Tibial nerve (tissue), 4 donors: ENCODE results near the gene DRICH1. TPM values are rescaled to one million over a fixed set of nuclear protein-coding genes. Genes with fewer than 3 reads are reported as not detected.
"Not testable (repeated sequence)": the region's sequence is repeated elsewhere in the genome, so short reads cannot be mapped to it uniquely, and the experiment has no call there.

ENCODE experiments used
- DNase-seq, 2 donors: peaks; one replicate each; pipeline ENCODE4 v3.0.0-alpha.2; 2019; ENCODE audit warnings: low spot score in 2 of 2
- H3K27ac ChIP-seq, 4 donors: fragments of 200-600 bp; sonication (generic) in 3 of 4; one replicate each; pipeline ENCODE4 v1.5.1; 2017 to 2019; ENCODE audit warnings: mild to moderate bottlenecking in 1 of 4
- H3K27me3 ChIP-seq, 2 donors: fragments of 200-600 bp; sonication (generic) in 1 of 2; one replicate each; pipeline versions ENCODE4 v1.5.1 to v1.6.0; 2017 to 2019
- H3K36me3 ChIP-seq, 3 donors: fragments of 200-600 bp; sonication (generic); one replicate each; pipeline ENCODE4 v1.5.1; 2018 to 2019
- H3K4me1 ChIP-seq, 4 donors: fragments of 200-600 bp; sonication (generic) in 3 of 4; one replicate each; pipeline ENCODE4 v1.5.1; 2017 to 2019
- H3K4me3 ChIP-seq, 4 donors: fragments of 200-600 bp; sonication (generic) in 3 of 4; one replicate each; pipeline ENCODE4 v1.5.1; 2017 to 2019; ENCODE audit warnings: mild to moderate bottlenecking in 1 of 4, moderate library complexity in 1 of 4
- H3K9me3 ChIP-seq, 4 donors: fragments of 200-600 bp; sonication (generic) in 3 of 4; one replicate each; pipeline ENCODE4 v1.5.1; 2017 to 2019
- EP300 ChIP-seq, 2 donors: sonication (generic); formaldehyde crosslinking; IDR thresholded peaks; one replicate each; pipeline ENCODE4 v1.6.1; 2017; ENCODE audit warnings: antibody characterized with exemption in 2 of 2, mild to moderate bottlenecking in 1 of 2
- POLR2A ChIP-seq, 2 donors: fragments of 450-650 bp; IDR thresholded peaks; one replicate each; pipeline ENCODE4 v1.6.1; 2017; ENCODE audit warnings: antibody characterized with exemption in 2 of 2, mild to moderate bottlenecking in 2 of 2, moderate library complexity in 2 of 2
- WGBS, 2 donors: methylation state at CpG; one replicate each; pipeline ENCODE4 v1.1.5; 2018; 5-methylcytosine and 5-hydroxymethylcytosine counted together
- total RNA-seq, 4 donors: library from RNA; depleted of rRNA; stranded (reverse); fragments of >200 nt; gene quantifications; one replicate each; pipeline ENCODE4 v1.1.0, GENCODE V29; 2016
- TF ChIP-seq, protein P1 (sequence below), 5 experiments: fragments of 200-600 bp in 3 of 5; fragments of 450-650 bp in 2 of 5; sonication (generic) in 3 of 5; IDR thresholded peaks; one replicate each; pipeline ENCODE4 v1.5.1; 2016 to 2019; ENCODE audit warnings: antibody characterized with exemption in 5 of 5, mild to moderate bottlenecking in 3 of 5, moderate library complexity in 2 of 5

The DRICH1 gene
- total RNA-seq, 4 donors from 2014 or later = 1.7 TPM; not detected in 3

DNA sequence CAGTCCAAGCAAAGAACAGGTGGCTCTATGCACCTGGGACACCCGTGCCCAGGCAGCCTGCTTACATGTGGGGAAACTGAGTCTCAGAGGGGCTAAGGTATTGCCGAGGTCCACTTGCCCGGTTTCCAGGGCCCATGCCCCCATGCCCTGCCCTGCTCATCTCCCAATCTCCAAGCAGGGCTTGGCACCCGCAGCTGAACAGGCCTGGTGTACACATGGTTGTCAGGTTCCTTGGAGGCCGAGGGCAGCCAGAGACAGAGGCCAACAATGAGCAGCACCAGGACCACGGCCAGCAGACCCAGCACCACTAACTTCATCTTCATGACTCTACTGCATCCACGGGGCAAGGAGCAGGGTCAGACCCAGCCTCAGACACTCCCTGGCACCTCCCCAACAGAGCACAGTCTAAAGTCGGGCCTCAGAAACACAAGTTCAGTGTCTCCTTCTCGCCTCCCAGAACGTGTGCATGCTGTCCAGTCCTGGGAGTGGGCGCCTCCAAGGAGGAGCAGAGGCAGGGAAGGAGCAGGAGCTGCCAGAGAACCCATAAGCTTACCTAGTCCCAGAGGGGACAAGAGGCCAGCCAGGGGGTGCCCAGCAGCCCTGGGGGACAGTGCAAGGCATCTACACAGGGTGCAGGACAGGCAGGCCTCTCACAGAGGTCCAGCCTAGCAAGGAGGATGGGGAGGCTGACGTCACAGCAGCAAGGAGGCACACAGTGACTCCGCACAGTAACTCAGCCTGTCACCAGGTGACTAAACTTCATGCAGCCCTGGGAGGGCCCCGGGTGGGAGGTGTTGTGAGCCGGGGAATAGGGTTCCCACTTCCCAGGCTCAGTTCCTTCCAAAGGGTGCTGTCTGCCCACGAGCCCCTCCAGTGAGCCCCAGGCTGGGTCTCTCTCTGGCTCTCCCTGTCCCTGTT, 38.5 kb upstream of the DRICH1 start:
- TF ChIP-seq POLR2A (IDR thresholded peaks at IDR 0.05) (no peak), EP300 (IDR thresholded peaks at IDR 0.05) (no peak)
- TF ChIP-seq, protein P1, sequence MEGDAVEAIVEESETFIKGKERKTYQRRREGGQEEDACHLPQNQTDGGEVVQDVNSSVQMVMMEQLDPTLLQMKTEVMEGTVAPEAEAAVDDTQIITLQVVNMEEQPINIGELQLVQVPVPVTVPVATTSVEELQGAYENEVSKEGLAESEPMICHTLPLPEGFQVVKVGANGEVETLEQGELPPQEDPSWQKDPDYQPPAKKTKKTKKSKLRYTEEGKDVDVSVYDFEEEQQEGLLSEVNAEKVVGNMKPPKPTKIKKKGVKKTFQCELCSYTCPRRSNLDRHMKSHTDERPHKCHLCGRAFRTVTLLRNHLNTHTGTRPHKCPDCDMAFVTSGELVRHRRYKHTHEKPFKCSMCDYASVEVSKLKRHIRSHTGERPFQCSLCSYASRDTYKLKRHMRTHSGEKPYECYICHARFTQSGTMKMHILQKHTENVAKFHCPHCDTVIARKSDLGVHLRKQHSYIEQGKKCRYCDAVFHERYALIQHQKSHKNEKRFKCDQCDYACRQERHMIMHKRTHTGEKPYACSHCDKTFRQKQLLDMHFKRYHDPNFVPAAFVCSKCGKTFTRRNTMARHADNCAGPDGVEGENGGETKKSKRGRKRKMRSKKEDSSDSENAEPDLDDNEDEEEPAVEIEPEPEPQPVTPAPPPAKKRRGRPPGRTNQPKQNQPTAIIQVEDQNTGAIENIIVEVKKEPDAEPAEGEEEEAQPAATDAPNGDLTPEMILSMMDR (IDR thresholded peaks at IDR 0.05) = no peak
- no peaks in the 10 kb centered on the region for H3K27me3 ChIP-seq
- peaks cover 0 to 34% (median 0%) of the 10 kb centered on the region in 3 donors for H3K36me3 ChIP-seq
- H3K27ac ChIP-seq = no peak overlapping the region
- no peak for DNase-seq
- WGBS, 2 donors = 69 to 73% methylated on average over 12 to 15 of the region's 16 CpGs
- H3K4me1 ChIP-seq = no peaks in the 10 kb centered on the region
- H3K4me3 ChIP-seq = no peak overlapping the region
- H3K9me3 ChIP-seq = no peaks in the 10 kb centered on the region

DNA sequence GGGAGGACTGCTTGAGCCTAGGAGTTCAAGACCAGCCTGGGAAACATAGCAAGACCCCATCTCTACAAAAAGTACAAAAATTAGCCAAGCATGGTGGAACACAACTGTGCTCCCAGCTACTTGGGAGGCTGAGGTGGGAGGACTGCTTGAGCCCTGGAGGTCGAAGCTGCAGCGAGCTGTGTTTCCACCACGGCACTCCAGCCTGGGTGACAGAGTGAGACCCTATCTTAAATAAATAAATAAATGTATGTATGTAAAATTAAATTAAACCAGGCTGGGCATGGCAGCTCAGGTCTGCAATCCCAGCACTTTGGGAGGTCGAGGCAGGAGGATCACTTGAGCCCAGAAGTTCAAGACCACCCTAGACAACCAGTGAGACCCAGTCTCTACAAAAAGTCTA, 28.3 kb upstream of the DRICH1 start:
- not testable (repeated sequence) for H3K4me3 ChIP-seq, H3K9me3 ChIP-seq, DNase-seq, H3K27ac ChIP-seq, H3K4me1 ChIP-seq, H3K27me3 ChIP-seq
- WGBS, 2 donors = 96 to 98% methylated on average over 4 of the region's 4 CpGs
- H3K36me3 ChIP-seq = peaks cover 0 to 76% (median 5%) of the 10 kb centered on the region in 3 donors

DNA sequence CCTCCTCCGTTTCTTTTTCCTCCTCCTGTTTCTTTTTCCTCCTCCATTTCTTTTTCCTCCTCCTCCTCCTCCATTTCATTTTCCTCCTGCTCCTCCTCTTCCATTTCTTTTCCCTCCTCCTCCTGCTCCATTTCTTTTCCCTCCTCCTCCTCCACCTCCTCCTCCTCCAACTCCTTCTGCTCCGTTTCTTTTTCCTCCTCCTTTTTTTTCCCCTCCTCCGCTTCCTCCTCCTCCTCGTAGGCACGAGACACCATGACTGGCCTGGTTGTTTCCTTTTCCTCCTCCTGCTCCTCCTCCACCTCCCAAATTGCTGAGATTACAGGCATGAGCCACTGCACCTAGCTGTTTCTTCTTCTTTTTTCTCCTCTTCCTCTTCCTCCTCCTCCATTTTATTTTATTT, 25.6 kb upstream of the DRICH1 start:
- WGBS, 2 donors = 67 to 73% methylated on average over 5 of the region's 5 CpGs
- no peak for DNase-seq
- Histone ChIP-seq H3K4me1 (no peaks in the 10 kb centered on the region), H3K9me3 (no peaks in the 10 kb centered on the region), H3K4me3 (no peak overlapping the region), H3K36me3 (peaks cover 0 to 85% (median 5%) of the 10 kb centered on the region in 3 donors), H3K27me3 (no peaks in the 10 kb centered on the region), H3K27ac (no peak overlapping the region)
- no peak for TF ChIP-seq EP300 (IDR thresholded peaks at IDR 0.05)
- TF ChIP-seq, protein P1 (IDR thresholded peaks at IDR 0.05) = no peak
- TF ChIP-seq POLR2A (IDR thresholded peaks at IDR 0.05) = no peak

DNA sequence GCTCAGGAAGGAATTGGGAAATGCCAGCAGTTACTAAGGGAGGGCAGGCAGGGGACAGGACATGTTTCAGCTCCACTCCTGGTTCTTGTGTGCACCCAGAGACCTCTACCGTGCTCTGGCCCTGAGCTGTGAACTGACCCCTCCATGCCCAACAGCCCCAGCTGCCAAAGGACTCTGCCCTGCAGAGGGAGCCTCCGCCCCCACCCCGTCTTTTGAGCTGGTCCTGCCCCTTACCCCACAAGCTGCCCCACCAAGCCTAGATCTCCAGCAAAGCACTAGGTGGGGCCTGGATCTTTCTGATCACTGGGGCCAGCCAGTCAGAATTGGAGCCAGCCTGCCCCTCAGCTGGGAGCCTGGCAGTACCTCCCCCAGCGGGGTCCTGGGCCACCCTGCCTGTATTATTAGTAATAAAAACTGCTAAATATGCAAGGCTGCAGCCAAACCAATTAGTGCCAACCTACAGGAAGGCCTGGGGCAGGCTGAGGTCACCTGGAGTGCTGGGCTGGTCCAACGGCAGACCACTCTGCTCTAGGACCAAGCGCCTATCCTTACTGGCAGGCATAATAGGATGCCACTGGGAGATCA, 23.9 kb upstream of the DRICH1 start:
- no peaks in the 10 kb centered on the region for H3K9me3 ChIP-seq
- H3K36me3 ChIP-seq = peaks cover 0 to 89% (median 5%) of the 10 kb centered on the region in 3 donors
- DNase-seq = no peak
- H3K4me1 ChIP-seq = no peaks in the 10 kb centered on the region
- TF ChIP-seq, protein P1 (IDR thresholded peaks at IDR 0.05) = no peak
- TF ChIP-seq EP300 (IDR thresholded peaks at IDR 0.05) = no peak
- TF ChIP-seq POLR2A (IDR thresholded peaks at IDR 0.05) = no peak
- 66 to 85% methylated on average over 4 to 5 of the region's 6 CpGs for WGBS, 2 donors
- no peak overlapping the region for H3K4me3 ChIP-seq
- H3K27me3 ChIP-seq = no peaks in the 10 kb centered on the region
- no peak overlapping the region for H3K27ac ChIP-seq

DNA sequence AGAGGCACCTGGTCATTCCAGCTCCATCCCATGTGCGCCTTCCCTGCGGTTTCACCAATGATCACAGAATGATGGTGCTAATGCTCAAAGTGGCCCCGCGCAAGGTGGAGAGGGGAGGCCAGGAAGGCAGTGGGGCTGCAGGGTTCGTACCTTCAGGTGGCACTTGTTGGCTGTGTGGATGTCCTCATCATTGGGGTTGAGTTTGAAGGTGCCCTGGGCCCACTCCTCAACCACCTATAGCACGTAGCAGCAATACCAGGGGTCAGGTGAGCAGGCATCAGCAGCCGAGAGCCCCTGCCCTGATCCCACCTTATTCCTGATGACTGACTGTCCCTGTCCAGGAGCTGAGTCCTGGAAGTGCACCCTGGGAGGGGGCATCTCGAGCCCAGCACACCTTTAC, 20.6 kb upstream of the DRICH1 start:
- Histone ChIP-seq H3K27me3 (no peaks in the 10 kb centered on the region), H3K27ac (no peak overlapping the region), H3K36me3 (peaks cover 0 to 68% (median 0%) of the 10 kb centered on the region in 3 donors), H3K9me3 (no peaks in the 10 kb centered on the region), H3K4me1 (no peaks in the 10 kb centered on the region), H3K4me3 (no peak overlapping the region)
- TF ChIP-seq POLR2A (IDR thresholded peaks at IDR 0.05) = no peak
- TF ChIP-seq, protein P1 (IDR thresholded peaks at IDR 0.05) = no peak
- TF ChIP-seq EP300 (IDR thresholded peaks at IDR 0.05) = no peak
- 91 to 97% methylated on average over 8 of the region's 8 CpGs for WGBS, 2 donors
- no peak for DNase-seq
